Natural killer cell (primary cell): ENCODE data around the gene ANKRD63. TPM values are rescaled to one million over a fixed set of nuclear protein-coding genes. Genes with fewer than 3 reads are reported as not detected.

Experiments
- ATAC-seq, 3 donors: fragments of 150-1000 bp in 2 of 3; fragments of 200-7000 bp in 1 of 3; cut with Tn5 transposase; 1 replicate in 1 of 3; 2 replicates in 2 of 3; pipeline ENCODE4 v1.10.0; 2021; ENCODE audit warnings: mild to moderate bottlenecking in 2 of 3, moderate library complexity in 2 of 3
- DNase-seq, 2 donors: peaks; one replicate each; pipeline versions ENCODE4 v3.0.0 to v3.0.0-alpha.2; 2013 to 2021; ENCODE audit warnings: mixed read lengths in 1 of 2
- H3K27ac ChIP-seq: one replicate; pipeline ENCODE4 v1.5.1; 2013; ENCODE audit warnings: mild to moderate bottlenecking, low read length
- H3K27me3 ChIP-seq: one replicate; pipeline ENCODE4 v1.6.1; 2013; ENCODE audit warnings: low read length; ENCODE audit not compliant: control insufficient read depth, insufficient read depth
- H3K36me3 ChIP-seq: one replicate; pipeline ENCODE4 v1.6.1; 2013; ENCODE audit warnings: low read length; ENCODE audit not compliant: control insufficient read depth, insufficient read depth
- H3K4me1 ChIP-seq: one replicate; pipeline ENCODE4 v1.6.1; 2013; ENCODE audit warnings: low read length; ENCODE audit not compliant: control insufficient read depth, insufficient read depth
- H3K4me3 ChIP-seq: one replicate; pipeline ENCODE4 v1.5.1; 2013; ENCODE audit warnings: low read length
- H3K9me3 ChIP-seq: one replicate; pipeline ENCODE4 v1.6.1; 2013; ENCODE audit warnings: low read length; ENCODE audit not compliant: control insufficient read depth, insufficient read depth
- H3K27ac Mint-ChIP-seq, 2 donors: one replicate each; pipeline ENCODE4 v1.8.0; 2022; ENCODE audit warnings: mild to moderate bottlenecking in 2 of 2, mixed read lengths in 2 of 2, moderate library complexity in 1 of 2
- H3K27me3 Mint-ChIP-seq, 2 donors: one replicate each; pipeline ENCODE4 v1.8.0; 2022; ENCODE audit warnings: low read depth in 2 of 2, mixed read lengths in 2 of 2
- H3K36me3 Mint-ChIP-seq: one replicate; pipeline ENCODE4 v1.8.0; 2022; ENCODE audit warnings: mixed read lengths
- H3K4me1 Mint-ChIP-seq, 2 donors: one replicate each; pipeline ENCODE4 v1.8.0; 2022; ENCODE audit warnings: mixed read lengths in 2 of 2
- H3K4me3 Mint-ChIP-seq: one replicate; pipeline ENCODE4 v1.8.0; 2022; ENCODE audit warnings: mild to moderate bottlenecking, moderate library complexity, mixed read lengths
- H3K9me3 Mint-ChIP-seq, 2 donors: one replicate each; pipeline ENCODE4 v1.8.0; 2022; ENCODE audit warnings: mixed read lengths in 2 of 2
- WGBS: methylation state at CpG from one replicate; pipeline ENCODE4 v1.1.7; 2013; ENCODE audit warnings: missing lambda C conversion rate; ENCODE audit not compliant: insufficient coverage; 5-methylcytosine and 5-hydroxymethylcytosine counted together
- intact Hi-C: fragments of 100-400 bp; cut with micrococcal nuclease; formaldehyde crosslinking; loops from one replicate; pipeline ENCODE4 v1.14.2; 2022
- total RNA-seq, 4 donors: library from RNA; stranded (reverse); fragments of 120-200 nt in 1 of 4; gene quantifications; one replicate each; pipeline versions ENCODE4 v1.2.3 to v1.2.4, GENCODE V29; 2013 to 2022
- TF ChIP-seq, protein P1 (sequence below): fragments of 200-600 bp; IDR thresholded peaks from one replicate; pipeline ENCODE4 v1.8.0; 2022; ENCODE audit warnings: antibody characterized with exemption

ANKRD63 gene
- total RNA-seq, 3 donors from 2014 or later (not counting 1 experiment from before 2014, with no cell fraction given): not detected

DNA sequence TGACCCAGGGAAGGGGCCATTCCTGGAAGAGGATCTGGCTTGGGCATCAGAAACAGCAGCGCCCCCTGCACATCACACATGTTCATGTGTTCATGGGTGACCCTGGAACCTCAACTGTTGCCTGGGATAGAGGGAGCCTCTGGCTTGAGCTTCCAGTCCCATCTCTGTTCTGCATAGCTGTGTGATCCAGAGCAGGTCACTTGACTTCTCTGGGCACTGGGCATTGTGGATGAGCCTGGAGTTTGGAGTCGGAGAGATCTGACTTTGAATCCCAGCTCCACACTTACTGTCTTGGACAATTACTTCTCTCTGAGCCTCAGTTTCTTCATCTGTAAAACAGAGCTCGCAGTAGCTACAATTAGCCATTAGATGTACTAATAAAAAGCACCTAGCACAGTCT, 28.4 kb downstream of the ANKRD63 start:
- no peaks in the 10 kb centered on the region for H3K9me3 Mint-ChIP-seq
- H3K4me3 Mint-ChIP-seq: peak overlapping the region; percentile 81

DNA sequence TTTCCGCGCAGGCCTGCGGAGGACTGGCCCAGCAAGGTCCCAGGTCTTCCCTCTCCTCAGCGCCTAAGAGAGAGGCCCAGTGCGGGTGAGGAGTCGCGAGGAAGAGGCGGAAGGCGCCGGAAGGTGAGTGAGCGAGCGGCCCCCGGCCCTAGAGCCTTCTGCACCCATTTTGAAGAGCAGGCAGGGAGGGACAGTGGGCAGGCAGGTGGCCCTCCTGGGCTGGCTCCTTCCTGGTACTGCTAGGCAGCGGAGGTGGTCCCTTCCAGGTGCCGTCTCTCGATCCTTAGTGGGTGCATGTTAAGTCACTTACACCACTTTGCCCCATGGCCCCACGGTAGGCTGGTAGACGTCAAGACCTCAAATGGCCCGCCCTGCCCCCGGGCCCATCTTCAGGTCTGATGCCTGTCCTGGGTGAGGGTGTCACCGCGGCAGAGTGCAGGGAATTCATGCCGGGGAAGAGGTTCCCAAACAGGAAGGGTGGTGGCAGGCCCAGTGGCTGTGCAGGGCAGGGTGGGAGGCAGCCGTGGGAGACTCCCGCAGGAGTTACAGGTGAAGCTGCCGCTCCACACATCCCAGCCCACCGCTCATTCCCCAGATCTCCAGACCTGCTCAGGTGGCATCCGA, 29.6 kb downstream of the ANKRD63 start:
- peak overlapping the region; percentile 53 for H3K4me3 ChIP-seq
- DNase-seq (no peak), ATAC-seq (peak in 1 of 3 donors; percentile 7)
- Mint-ChIP-seq H3K4me3 (peak overlapping the region; percentile 91), H3K4me1 (peaks cover 11 to 17% of the 10 kb centered on the region in 2 donors), H3K9me3 (no peaks in the 10 kb centered on the region), H3K27me3 (peaks cover 10 to 23% of the 10 kb centered on the region in 2 donors), H3K36me3 (no peaks in the 10 kb centered on the region), H3K27ac (peak overlapping the region; percentile 70 to 72)
- no peak overlapping the region for H3K27ac ChIP-seq
- intact Hi-C loops: no loop called here
- WGBS: 44% methylated on average over 28 of the region's 28 CpGs
- H3K4me1 ChIP-seq: peaks cover 45% of the 10 kb centered on the region
- peaks cover 9% of the 10 kb centered on the region for H3K27me3 ChIP-seq
- no peaks in the 10 kb centered on the region for H3K36me3 ChIP-seq
- no peaks in the 10 kb centered on the region for H3K9me3 ChIP-seq
- TF ChIP-seq, protein P1, sequence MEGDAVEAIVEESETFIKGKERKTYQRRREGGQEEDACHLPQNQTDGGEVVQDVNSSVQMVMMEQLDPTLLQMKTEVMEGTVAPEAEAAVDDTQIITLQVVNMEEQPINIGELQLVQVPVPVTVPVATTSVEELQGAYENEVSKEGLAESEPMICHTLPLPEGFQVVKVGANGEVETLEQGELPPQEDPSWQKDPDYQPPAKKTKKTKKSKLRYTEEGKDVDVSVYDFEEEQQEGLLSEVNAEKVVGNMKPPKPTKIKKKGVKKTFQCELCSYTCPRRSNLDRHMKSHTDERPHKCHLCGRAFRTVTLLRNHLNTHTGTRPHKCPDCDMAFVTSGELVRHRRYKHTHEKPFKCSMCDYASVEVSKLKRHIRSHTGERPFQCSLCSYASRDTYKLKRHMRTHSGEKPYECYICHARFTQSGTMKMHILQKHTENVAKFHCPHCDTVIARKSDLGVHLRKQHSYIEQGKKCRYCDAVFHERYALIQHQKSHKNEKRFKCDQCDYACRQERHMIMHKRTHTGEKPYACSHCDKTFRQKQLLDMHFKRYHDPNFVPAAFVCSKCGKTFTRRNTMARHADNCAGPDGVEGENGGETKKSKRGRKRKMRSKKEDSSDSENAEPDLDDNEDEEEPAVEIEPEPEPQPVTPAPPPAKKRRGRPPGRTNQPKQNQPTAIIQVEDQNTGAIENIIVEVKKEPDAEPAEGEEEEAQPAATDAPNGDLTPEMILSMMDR: no peak

More for the DNA sequence above, 28.4 kb downstream of the ANKRD63 start:
- peaks cover 45% of the 10 kb centered on the region for H3K4me1 ChIP-seq
- WGBS: 94% methylated on average over 3 of the region's 3 CpGs
- no peak for DNase-seq
- ATAC-seq: no peak
- no peaks in the 10 kb centered on the region for H3K36me3 Mint-ChIP-seq
- peaks cover 11 to 17% of the 10 kb centered on the region in 2 donors for H3K4me1 Mint-ChIP-seq
- no peak overlapping the region for H3K27ac Mint-ChIP-seq
- TF ChIP-seq, protein P1: no peak
- H3K9me3 ChIP-seq: no peaks in the 10 kb centered on the region
- no peak overlapping the region for H3K4me3 ChIP-seq
- H3K27ac ChIP-seq: no peak overlapping the region
- intact Hi-C loops: no loop called here
- H3K27me3 ChIP-seq: peaks cover 9% of the 10 kb centered on the region
- no peaks in the 10 kb centered on the region for H3K36me3 ChIP-seq
- peaks cover 10 to 23% of the 10 kb centered on the region in 2 donors for H3K27me3 Mint-ChIP-seq

DNA sequence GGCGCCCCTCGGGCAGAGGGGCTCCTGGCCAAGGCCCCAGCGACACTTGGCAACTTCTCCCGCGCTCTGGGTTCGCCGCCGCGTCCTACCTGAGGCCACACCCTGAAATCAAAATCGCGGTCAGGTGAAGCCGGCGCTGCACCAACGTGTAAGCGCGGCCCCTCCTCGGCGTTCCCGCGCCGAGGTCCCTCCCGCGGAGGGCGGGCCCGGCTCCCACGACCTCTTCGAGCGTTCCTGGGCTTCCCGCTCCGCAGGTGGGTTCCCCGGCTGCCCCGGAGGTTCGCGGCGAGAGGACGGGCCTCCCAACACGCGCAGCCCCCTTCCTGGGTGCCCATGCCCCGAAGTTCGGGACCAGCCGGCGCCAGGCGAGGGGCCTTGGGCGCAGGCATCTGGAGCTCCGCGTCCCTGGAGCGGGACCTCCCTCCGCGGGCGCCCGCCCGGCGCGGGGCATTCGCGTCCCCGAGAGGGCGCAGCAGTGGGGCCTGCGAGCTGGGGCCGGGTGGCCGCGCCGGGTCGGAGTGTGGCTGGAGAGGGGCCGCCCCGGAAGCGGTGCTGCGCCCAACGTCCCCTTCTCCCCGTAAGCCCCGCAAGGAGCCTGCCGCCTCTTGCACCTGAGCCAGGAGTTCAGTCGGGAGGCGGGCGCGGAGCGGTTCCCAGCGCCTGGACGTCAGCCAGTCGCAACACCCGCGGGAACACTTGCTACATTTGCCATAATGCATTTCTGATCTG, 30.3 kb downstream of the ANKRD63 start:
- H3K36me3 ChIP-seq: no peaks in the 10 kb centered on the region
- Mint-ChIP-seq H3K27me3 (peaks cover 10 to 23% of the 10 kb centered on the region in 2 donors), H3K4me3 (peak overlapping the region; percentile 91), H3K27ac (peak overlapping the region; percentile 70 to 72), H3K9me3 (no peaks in the 10 kb centered on the region), H3K4me1 (peaks cover 11 to 17% of the 10 kb centered on the region in 2 donors), H3K36me3 (no peaks in the 10 kb centered on the region)
- H3K4me1 ChIP-seq: peaks cover 41% of the 10 kb centered on the region
- intact Hi-C loops: no loop called here
- DNase-seq (peak in 1 of 2 donors; percentile 30), ATAC-seq (peak; percentile 31 to 56 (median 49))
- peaks cover 9% of the 10 kb centered on the region for H3K27me3 ChIP-seq
- WGBS: 1% methylated on average over 82 of the region's 82 CpGs
- peak overlapping the region; percentile 53 for H3K4me3 ChIP-seq
- no peaks in the 10 kb centered on the region for H3K9me3 ChIP-seq
- TF ChIP-seq, protein P1: no peak
- no peak overlapping the region for H3K27ac ChIP-seq
